ENCODE results near the gene TIGD3.

Gene TIGD3

DNA sequence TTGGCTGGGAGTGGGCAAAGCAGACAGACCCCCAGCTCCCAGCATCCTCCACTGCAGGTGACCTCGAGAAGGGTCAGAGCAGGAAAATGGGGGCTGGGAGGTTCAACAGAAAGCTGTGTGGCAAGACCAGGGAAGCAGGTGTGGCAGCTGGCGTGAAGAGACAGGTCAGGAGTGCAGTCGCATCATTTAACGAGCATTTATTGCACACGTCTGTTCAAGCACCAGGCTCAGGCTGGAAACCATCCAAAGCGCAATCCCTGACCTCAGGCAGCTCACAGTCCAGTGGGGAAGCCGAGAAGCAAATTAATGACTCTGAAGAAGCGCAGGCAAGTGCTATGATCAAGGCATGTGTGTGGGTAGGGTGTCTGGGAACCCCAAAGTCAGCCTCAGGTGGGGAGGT lies 20.5 kb downstream of the TIGD3 start:
- DNase-seq = no peak

DNA sequence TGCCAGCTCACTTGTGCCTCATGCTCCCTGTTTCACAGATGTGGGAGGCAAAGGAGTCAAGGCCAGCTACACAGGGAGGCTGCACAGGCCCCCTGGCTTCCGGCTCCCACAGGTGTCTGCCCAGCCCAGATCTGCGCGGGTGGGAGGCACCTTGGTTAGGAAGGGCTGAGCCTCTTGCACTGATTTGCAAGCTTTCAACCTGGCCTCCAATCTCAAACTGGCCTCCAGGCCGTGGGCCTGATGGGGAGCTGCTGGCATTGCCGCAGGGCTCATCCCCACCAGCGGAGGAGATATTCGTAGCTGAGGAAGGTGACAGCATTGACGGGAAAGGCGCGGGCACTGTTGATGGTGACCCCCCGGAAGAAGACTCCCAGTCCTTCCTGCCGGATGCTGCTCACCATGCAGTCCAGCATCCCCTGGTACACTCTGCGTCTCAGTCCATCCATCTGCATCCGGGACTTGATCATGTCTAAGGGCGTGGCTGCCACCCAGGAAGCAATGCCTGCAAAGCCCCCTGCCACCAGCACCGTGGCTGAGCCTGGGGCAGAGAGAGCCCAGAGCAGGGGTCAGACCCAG lies 21.7 kb downstream of the TIGD3 start:
- no peak for DNase-seq

GRCh38 chr11:65377036-65377435 lies 22.5 kb downstream of the TIGD3 start:
- DNase-seq = no peak

GRCh38 chr11:65377777-65378176 lies 23.2 kb downstream of the TIGD3 start:
- no peak for DNase-seq

DNA sequence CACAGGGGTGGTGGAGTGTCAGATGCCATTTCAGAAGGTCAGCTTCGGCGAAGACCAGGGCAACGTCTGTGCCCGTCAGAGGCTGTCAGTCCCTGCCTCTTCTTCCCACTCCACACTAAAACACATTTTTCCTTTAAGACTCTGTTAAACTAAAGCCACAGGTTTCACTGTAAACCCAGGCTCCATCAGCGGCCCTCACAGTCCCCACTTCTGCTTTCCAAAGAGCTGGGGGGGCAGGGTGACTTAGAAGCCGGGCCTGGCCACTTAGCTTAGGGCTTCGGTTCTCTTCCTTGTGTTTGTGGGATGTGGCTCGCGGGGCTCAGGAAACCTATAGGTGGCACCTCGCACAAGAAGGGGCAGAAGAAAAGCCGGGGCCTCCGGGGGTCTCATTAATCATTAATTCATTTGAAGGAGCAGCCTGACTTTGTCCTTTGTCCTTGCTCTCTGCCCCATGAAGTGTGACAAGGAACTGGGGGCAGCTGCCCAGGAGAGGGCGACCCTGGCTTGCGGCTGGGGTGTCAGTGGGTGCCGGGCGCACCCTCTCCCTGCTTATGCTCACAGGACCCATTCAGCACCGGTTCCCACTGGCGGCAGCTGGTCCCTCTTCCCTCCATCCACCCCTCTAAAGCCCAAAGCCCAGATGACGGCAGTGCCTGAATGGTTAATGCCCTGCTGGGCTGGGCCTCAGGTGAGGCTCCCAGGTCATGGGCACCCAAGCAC lies 23.8 kb downstream of the TIGD3 start:
- DNase-seq = no peak

- DNase-seq = no peak
Observed at GRCh38 chr11:65378928-65379638, 24.5 kb downstream of the TIGD3 start.

- no peak for DNase-seq
Observed at GRCh38 chr11:65379698-65380459, 25.3 kb downstream of the TIGD3 start.

GRCh38 chr11:65380460-65381119 lies 26.0 kb downstream of the TIGD3 start:
- DNase-seq = no peak

DNA sequence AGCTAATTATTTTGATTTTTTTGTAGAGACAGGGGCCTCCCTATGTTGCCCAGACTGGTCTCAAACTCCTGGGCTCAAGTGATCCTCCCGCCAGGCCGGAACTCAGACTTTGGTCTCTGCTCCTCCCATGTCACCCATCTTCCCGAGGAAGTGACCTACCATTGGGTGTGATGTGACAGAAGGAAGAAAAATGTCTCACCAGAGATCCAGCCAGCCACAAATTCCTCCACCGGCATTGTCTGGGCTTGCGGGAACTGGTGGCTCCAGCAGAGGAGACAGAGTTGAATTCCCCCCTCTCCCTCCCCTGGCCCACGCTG lies 27.1 kb downstream of the TIGD3 start:
- DNase-seq = no peak

DNA sequence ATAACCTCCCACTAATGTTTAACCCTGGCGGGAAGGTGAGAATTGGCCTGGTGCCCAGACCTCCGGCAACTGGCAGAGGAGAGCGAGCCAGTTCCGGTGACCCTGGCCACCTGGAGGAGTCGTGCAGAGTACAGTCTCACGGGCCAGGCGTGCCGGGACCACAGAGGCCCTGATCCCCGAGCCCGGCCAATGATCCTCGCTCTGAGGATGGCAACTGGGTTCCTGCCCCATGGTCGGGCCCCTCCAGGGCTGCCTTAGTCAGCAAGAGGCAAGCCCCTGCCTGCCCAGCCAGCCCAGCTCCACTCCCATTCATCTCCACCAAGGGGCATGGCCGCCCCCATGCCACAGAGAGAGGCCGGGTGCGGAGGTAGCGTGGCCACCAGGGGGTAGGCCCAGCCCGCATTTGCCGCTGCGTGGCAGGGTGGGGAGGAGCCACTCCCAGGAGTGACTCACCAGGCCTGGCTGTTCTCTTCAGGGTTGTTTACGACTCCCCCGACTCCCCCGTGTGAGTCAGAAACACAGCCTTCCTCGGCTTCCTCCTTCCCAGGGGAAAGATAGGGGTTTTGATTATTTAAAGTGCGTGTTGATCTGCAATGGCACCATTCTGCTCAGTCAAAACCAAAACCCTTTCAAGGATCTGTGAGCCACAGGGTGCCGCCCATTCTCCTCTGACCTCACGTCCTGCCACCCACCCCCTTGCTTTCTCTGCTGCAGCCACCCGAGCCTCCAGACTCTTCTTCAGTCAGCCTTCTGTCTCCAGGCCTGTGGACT lies 27.7 kb downstream of the TIGD3 start, which contains the start of gene SLC25A45:
Gene SLC25A45, minus strand, starts transcription at position 614 of the 771 bp plus-strand sequence. CDS start 695 bp downstream, outside the sequence.
- peak; percentile 90 for DNase-seq

GRCh38 chr11:65382804-65383368 lies 28.3 kb downstream of the TIGD3 start:
- no peak for DNase-seq

DNA sequence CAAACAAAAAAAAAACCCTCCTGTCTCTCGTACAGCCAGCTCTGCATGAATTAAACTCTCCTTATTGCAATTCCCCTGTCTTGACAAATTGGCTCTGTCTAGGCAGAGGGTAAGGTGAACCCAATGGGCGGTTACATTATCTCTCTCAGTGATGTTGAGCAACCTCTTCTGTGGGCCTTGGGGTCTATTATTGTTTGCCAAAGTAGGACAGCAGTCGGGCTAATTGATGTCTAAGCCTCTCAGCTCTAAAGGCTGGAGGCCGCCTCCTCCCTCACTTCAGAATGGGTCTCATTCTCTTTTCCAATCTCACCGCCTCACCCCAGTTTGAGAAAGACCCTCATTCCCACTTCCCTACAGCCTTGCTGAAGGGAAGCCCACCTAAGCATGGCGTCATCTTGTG lies 29.2 kb downstream of the TIGD3 start:
- DNase-seq = no peak

DNA sequence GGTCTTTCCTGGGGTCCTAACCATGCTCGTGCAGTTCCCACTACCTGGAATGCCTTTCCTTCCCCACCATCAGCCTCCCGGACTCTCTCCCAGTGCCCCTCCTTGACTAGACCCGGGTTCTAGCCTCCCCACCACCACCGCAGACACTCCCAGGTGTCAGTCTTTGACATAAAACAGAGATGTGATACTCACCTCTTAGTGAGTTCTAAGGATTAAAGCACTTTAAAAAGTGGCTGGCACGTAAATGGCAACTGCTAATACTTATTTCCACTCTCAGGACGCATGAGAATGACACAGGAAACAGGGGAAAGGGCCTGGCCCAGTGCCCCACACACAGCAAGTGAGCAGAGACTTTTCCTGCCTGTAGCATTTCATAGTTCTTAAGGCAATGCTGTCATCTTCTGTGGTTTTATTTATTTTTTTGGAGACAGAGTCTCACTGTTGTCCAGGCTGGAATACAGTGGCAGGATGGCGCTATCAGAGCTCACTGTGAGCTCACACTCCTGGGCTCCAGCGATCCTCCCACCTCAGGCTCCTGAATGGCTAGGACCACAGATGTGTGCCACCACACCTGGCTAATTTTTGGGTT lies 29.8 kb downstream of the TIGD3 start:
- no peak for DNase-seq

DNA sequence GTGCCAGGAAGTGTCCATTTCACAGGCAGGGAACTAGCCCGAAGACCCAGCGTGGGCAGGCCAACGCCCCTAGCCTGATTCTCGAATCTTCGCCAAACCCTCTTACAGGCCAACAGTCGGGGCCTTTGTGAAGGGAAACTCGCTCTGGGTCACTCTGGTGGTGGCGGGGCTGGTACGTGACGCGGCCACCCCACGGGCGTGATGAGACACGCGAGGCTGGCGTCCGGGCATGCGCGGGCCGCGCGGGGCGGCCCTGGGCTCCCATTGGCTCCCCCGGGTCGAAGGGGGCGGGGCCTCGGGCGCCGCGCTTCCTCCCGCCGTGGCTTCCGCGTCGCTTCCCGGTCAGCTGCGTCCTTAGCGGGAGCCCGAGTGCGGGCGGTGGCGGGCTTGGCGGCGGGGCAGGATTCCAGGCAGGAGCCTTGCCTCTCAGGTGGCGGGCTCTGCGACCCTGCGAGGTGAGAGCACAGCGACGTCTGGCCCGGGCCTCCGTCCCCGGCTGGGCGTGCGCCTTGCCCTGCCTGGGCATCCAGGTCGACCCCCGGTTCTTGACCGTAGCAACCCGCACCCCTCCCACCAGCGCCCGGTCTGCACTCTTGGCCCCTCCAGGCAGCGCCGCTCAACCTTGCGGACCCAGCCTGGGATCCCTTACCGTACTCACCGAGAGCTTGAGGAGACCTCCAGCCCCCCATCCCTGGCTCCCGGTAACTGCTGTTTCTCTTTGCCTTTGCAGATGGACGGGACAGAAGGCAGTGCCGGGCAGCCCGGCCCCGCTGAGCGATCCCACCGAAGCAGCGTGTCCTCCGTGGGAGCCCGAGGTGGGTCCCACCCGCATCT lies 32.0 kb downstream of the TIGD3 start, which contains the start of gene FRMD8:
Gene FRMD8, plus strand, starts transcription at position 331 of the 834 bp plus-strand sequence. Its CDS starts 400 bp downstream, at position 731.
- DNase-seq = peak; percentile 86

- no peak for DNase-seq
Observed at GRCh38 chr11:65388731-65389130, 34.2 kb downstream of the TIGD3 start.

- DNase-seq = no peak
Observed at GRCh38 chr11:65389294-65389980, 34.9 kb downstream of the TIGD3 start.

DNA sequence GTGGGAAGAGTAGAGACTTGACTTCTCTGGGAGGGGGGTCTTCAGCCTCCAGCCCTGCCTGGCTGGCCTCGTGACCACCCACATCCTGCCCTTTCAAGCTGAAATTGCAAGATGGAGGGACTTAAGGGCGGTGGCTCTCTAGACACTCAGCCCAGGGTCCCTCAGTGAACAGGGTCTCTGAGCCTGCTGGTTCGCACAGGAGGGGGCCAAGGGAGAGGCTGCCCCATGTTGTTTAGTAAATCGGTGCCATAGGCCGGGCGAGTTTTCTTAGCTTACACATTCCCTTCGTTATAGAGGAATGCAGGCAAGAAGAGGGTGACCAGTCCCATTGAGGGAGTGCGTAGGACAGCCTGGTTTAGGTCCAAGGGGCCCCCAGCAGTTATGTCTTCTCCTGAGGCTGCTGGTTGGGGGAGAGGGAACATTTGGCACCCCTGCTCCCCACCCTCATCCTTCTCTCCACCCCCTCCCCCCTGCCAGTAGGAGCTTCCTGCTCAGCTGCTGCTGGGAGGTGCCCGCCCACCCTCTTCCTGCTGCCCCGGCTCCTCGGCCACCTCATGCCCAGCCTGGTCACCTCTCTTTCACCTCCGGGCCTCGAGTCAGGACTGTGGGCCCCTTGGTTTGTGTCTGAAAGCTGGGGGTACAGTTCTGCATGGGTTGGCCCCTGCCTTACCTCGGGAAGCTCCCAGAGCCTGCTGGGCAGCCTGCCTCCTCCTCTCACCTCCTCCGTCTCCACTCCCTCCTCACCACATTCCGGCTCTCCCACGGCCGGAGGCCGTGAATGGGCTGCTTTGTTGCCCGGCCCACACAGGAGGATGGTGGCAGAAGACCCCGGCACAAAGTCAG lies 35.8 kb downstream of the TIGD3 start:
- DNase-seq = no peak

DNA sequence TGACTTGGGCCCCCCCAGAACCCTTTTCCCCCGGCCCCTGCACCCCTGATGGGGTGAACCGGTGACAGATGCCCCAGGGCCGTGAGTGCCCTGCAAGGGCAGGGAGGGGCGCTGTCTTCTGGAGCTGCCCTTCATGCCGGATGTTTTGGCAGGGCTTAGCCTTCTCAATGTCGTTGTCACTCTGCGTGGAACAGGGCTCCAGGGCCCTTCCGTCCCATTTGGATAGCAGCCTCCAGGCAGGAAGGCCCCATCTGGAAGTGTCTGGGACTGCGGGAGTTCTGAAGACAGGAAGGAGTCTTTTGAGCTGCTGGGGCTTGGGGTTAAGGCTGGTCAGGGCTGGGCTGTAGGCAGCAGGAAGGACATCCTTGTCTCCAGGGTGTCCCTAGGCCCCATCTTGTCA lies 36.4 kb downstream of the TIGD3 start:
- no peak for DNase-seq

All from activated effector memory CD4-positive, alpha-beta T cell treated with Interleukin-2 at 50 U/mL for 16 hours (primary cell).